ENCODE measurements around the gene STK24.

STK24 gene

GRCh38 chr13:98450539-98451111, 126.3 kb downstream of the STK24 start:
- H3K18ac ChIP-seq (ENCODE audit: low read length): peak overlapping the region; percentile 7
- peak overlapping the region; percentile 3 for H4K8ac ChIP-seq (ENCODE audit: low read depth, low read length)
- peak overlapping the region; percentile 29 for H3K4me2 ChIP-seq (ENCODE audit: low read length)
- no peak for DNase-seq
- no peak overlapping the region for H2BK5ac ChIP-seq (ENCODE audit: low read depth, low read length, poor library complexity)
- peaks cover 3% of the 10 kb centered on the region for H3K79me2 ChIP-seq (ENCODE audit: control insufficient read depth, insufficient read depth, low read length, poor library complexity)
- peak overlapping the region; percentile 17 for H2AFZ ChIP-seq (ENCODE audit: insufficient read depth, low read length, poor library complexity)
- H3K4me1 ChIP-seq (ENCODE audit: control insufficient read depth in 1 of 2, insufficient read depth in 2 of 2, low read length in 2 of 2): peaks cover 4 to 8% of the 10 kb centered on the region in 2 experiments
- no peak overlapping the region for H2BK12ac ChIP-seq (ENCODE audit: low read length)
- no peak overlapping the region for H3K9ac ChIP-seq (ENCODE audit: low read length)
- H3K23ac ChIP-seq (ENCODE audit: low read length): no peak overlapping the region
- no peak overlapping the region for H3K4me3 ChIP-seq (ENCODE audit: low read depth, low read length)
- H3K79me1 ChIP-seq (ENCODE audit: low read length): no peaks in the 10 kb centered on the region
- peaks cover 2% of the 10 kb centered on the region for H3K9me3 ChIP-seq (ENCODE audit: insufficient read depth, low read depth, low read length)
- H3K27me3 ChIP-seq (ENCODE audit: insufficient read depth, low read length): no peaks in the 10 kb centered on the region
- peaks cover 48 to 59% of the 10 kb centered on the region in 2 experiments for H3K36me3 ChIP-seq (ENCODE audit: control insufficient read depth in 1 of 2, insufficient read depth in 2 of 2, low read length in 2 of 2)
- H3K27ac ChIP-seq (ENCODE audit: low read depth, low read length): no peak overlapping the region
- H3K4ac ChIP-seq (ENCODE audit: low read depth, low read length): no peak overlapping the region
- H4K12ac ChIP-seq (ENCODE audit: low read depth, low read length): no peak overlapping the region
- no peak overlapping the region for H2BK120ac ChIP-seq (ENCODE audit: insufficient read depth, low read length, poor library complexity)
- no peak overlapping the region for H2AK5ac ChIP-seq (ENCODE audit: low read length)
- no peak overlapping the region for H4K91ac ChIP-seq (ENCODE audit: low read depth, low read length)
- no CpG with 5 or more reads among the region's 14 CpGs for WGBS (ENCODE audit: extremely low coverage, insufficient coverage, insufficient read length)
- peak overlapping the region; percentile 32 for H3K14ac ChIP-seq (ENCODE audit: low read length)

DNA sequence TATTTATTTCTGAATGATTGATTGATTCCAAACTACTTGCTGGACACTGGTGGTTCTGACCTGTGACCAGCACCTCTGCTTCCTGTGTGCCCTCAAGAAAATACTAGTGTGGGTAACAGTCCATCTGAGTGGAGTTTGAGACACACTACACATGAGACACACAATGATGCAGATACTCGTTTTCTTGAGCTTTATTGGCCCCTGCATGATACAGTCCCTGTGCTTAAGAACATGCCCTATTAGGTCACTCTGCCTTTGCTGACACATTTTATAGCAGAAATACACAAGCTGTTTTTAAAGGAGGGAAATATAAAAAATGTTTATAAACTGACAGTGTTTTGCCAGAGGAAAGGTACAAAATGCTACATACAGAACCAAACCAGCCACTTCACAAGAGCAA, 126.9 kb downstream of the STK24 start:
- H3K18ac ChIP-seq (ENCODE audit: low read length): no peak overlapping the region
- no peak overlapping the region for H2AK5ac ChIP-seq (ENCODE audit: low read length)
- no peak overlapping the region for H4K8ac ChIP-seq (ENCODE audit: low read depth, low read length)
- H3K27ac ChIP-seq (ENCODE audit: low read depth, low read length): no peak overlapping the region
- H3K36me3 ChIP-seq (ENCODE audit: control insufficient read depth in 1 of 2, insufficient read depth in 2 of 2, low read length in 2 of 2): peaks cover 49 to 56% of the 10 kb centered on the region in 2 experiments
- H3K79me2 ChIP-seq (ENCODE audit: control insufficient read depth, insufficient read depth, low read length, poor library complexity): peaks cover 3% of the 10 kb centered on the region
- H3K4me1 ChIP-seq (ENCODE audit: control insufficient read depth in 1 of 2, insufficient read depth in 2 of 2, low read length in 2 of 2): peaks cover 4 to 8% of the 10 kb centered on the region in 2 experiments
- no peak overlapping the region for H3K14ac ChIP-seq (ENCODE audit: low read length)
- H2BK12ac ChIP-seq (ENCODE audit: low read length): no peak overlapping the region
- no peak overlapping the region for H3K4me3 ChIP-seq (ENCODE audit: low read depth, low read length)
- H3K79me1 ChIP-seq (ENCODE audit: low read length): no peaks in the 10 kb centered on the region
- no peak overlapping the region for H3K9ac ChIP-seq (ENCODE audit: low read length)
- no peak overlapping the region for H3K23ac ChIP-seq (ENCODE audit: low read length)
- no peak overlapping the region for H2BK120ac ChIP-seq (ENCODE audit: insufficient read depth, low read length, poor library complexity)
- H2BK5ac ChIP-seq (ENCODE audit: low read depth, low read length, poor library complexity): no peak overlapping the region
- no CpG with 5 or more reads among the region's 1 CpG for WGBS (ENCODE audit: extremely low coverage, insufficient coverage, insufficient read length)
- H4K91ac ChIP-seq (ENCODE audit: low read depth, low read length): no peak overlapping the region
- no peak overlapping the region for H3K4ac ChIP-seq (ENCODE audit: low read depth, low read length)
- H4K12ac ChIP-seq (ENCODE audit: low read depth, low read length): no peak overlapping the region
- no peak for DNase-seq
- peaks cover 2% of the 10 kb centered on the region for H3K9me3 ChIP-seq (ENCODE audit: insufficient read depth, low read depth, low read length)
- H2AFZ ChIP-seq (ENCODE audit: insufficient read depth, low read length, poor library complexity): no peak overlapping the region
- H3K4me2 ChIP-seq (ENCODE audit: low read length): no peak overlapping the region
- no peaks in the 10 kb centered on the region for H3K27me3 ChIP-seq (ENCODE audit: insufficient read depth, low read length)

DNA sequence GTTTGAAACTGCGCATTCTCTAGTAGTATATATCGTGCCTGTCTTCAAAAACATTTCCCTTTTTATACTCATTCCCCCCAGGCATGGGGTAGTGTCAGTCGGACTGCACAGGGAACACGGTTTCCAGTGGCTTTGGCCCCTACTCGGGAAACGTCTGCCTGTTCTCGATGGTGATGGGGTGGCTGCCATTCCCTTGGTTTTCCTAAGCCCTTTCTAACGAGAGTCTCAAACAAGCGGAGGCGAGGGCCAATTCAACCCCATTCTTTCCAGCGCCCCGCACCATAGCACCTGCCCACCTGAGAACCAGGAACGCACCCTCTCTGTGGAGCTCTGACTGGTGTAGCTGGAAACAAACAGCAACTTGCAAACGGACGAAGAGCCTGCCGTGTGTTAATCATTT, 127.6 kb downstream of the STK24 start:
- no peak overlapping the region for H3K9ac ChIP-seq (ENCODE audit: low read length)
- no CpG with 5 or more reads among the region's 16 CpGs for WGBS (ENCODE audit: extremely low coverage, insufficient coverage, insufficient read length)
- H3K79me2 ChIP-seq (ENCODE audit: control insufficient read depth, insufficient read depth, low read length, poor library complexity): peaks cover 3% of the 10 kb centered on the region
- H3K4ac ChIP-seq (ENCODE audit: low read depth, low read length): no peak overlapping the region
- H3K4me1 ChIP-seq (ENCODE audit: control insufficient read depth in 1 of 2, insufficient read depth in 2 of 2, low read length in 2 of 2): peaks cover 4 to 8% of the 10 kb centered on the region in 2 experiments
- peaks cover 49 to 57% of the 10 kb centered on the region in 2 experiments for H3K36me3 ChIP-seq (ENCODE audit: control insufficient read depth in 1 of 2, insufficient read depth in 2 of 2, low read length in 2 of 2)
- no peak overlapping the region for H4K12ac ChIP-seq (ENCODE audit: low read depth, low read length)
- H2AFZ ChIP-seq (ENCODE audit: insufficient read depth, low read length, poor library complexity): no peak overlapping the region
- no peak overlapping the region for H4K91ac ChIP-seq (ENCODE audit: low read depth, low read length)
- no peak overlapping the region for H4K8ac ChIP-seq (ENCODE audit: low read depth, low read length)
- DNase-seq: no peak
- H3K27ac ChIP-seq (ENCODE audit: low read depth, low read length): no peak overlapping the region
- no peaks in the 10 kb centered on the region for H3K79me1 ChIP-seq (ENCODE audit: low read length)
- no peaks in the 10 kb centered on the region for H3K27me3 ChIP-seq (ENCODE audit: insufficient read depth, low read length)
- no peak overlapping the region for H3K4me2 ChIP-seq (ENCODE audit: low read length)
- H2AK5ac ChIP-seq (ENCODE audit: low read length): no peak overlapping the region
- no peak overlapping the region for H3K4me3 ChIP-seq (ENCODE audit: low read depth, low read length)
- H3K9me3 ChIP-seq (ENCODE audit: insufficient read depth, low read depth, low read length): peaks cover 2% of the 10 kb centered on the region
- H3K23ac ChIP-seq (ENCODE audit: low read length): no peak overlapping the region
- H2BK120ac ChIP-seq (ENCODE audit: insufficient read depth, low read length, poor library complexity): no peak overlapping the region
- H3K14ac ChIP-seq (ENCODE audit: low read length): no peak overlapping the region
- no peak overlapping the region for H2BK12ac ChIP-seq (ENCODE audit: low read length)
- H3K18ac ChIP-seq (ENCODE audit: low read length): no peak overlapping the region
- H2BK5ac ChIP-seq (ENCODE audit: low read depth, low read length, poor library complexity): no peak overlapping the region

- Histone ChIP-seq H3K79me2 (ENCODE audit: control insufficient read depth, insufficient read depth, low read length, poor library complexity) (peaks cover 3% of the 10 kb centered on the region), H3K4me3 (ENCODE audit: low read depth, low read length) (no peak overlapping the region), H4K12ac (ENCODE audit: low read depth, low read length) (no peak overlapping the region), H3K9me3 (ENCODE audit: insufficient read depth, low read depth, low read length) (peaks cover 2% of the 10 kb centered on the region), H3K4ac (ENCODE audit: low read depth, low read length) (no peak overlapping the region), H3K9ac (ENCODE audit: low read length) (no peak overlapping the region), H2AK5ac (ENCODE audit: low read length) (no peak overlapping the region), H3K18ac (ENCODE audit: low read length) (no peak overlapping the region), H3K27ac (ENCODE audit: low read depth, low read length) (no peak overlapping the region), H2AFZ (ENCODE audit: insufficient read depth, low read length, poor library complexity) (no peak overlapping the region), H2BK12ac (ENCODE audit: low read length) (no peak overlapping the region), H3K14ac (ENCODE audit: low read length) (no peak overlapping the region), H3K79me1 (ENCODE audit: low read length) (no peaks in the 10 kb centered on the region), H2BK5ac (ENCODE audit: low read depth, low read length, poor library complexity) (no peak overlapping the region), H2BK120ac (ENCODE audit: insufficient read depth, low read length, poor library complexity) (no peak overlapping the region), H4K8ac (ENCODE audit: low read depth, low read length) (no peak overlapping the region), H4K91ac (ENCODE audit: low read depth, low read length) (no peak overlapping the region), H3K4me1 (ENCODE audit: control insufficient read depth in 1 of 2, insufficient read depth in 2 of 2, low read length in 2 of 2) (peaks cover 4 to 10% of the 10 kb centered on the region in 2 experiments), H3K4me2 (ENCODE audit: low read length) (no peak overlapping the region), H3K27me3 (ENCODE audit: insufficient read depth, low read length) (no peaks in the 10 kb centered on the region), H3K36me3 (ENCODE audit: control insufficient read depth in 1 of 2, insufficient read depth in 2 of 2, low read length in 2 of 2) (peaks cover 51 to 61% of the 10 kb centered on the region in 2 experiments), H3K23ac (ENCODE audit: low read length) (no peak overlapping the region)
- DNase-seq: no peak
- WGBS (ENCODE audit: extremely low coverage, insufficient coverage, insufficient read length): no CpG with 5 or more reads among the region's 5 CpGs
Measured at GRCh38 chr13:98448642-98448928, 128.3 kb downstream of the STK24 start.
